Stimulated activated CD4-positive, alpha-beta T cell treated with anti-CD3 and anti-CD28 coated beads, Interleukin-12 subunit alpha, Interleukin-12 subunit beta, amount 100 ng/mL, for 48 hours (primary cell): ENCODE measurements around the gene TOP3B.

Experiments used
- DNase-seq, 3 donors: peaks; one replicate each; pipeline ENCODE4 v3.0.0-alpha.2; 2020; ENCODE audit warnings: low read depth in 2 of 3, low spot score in 1 of 3

TOP3B gene

DNA sequence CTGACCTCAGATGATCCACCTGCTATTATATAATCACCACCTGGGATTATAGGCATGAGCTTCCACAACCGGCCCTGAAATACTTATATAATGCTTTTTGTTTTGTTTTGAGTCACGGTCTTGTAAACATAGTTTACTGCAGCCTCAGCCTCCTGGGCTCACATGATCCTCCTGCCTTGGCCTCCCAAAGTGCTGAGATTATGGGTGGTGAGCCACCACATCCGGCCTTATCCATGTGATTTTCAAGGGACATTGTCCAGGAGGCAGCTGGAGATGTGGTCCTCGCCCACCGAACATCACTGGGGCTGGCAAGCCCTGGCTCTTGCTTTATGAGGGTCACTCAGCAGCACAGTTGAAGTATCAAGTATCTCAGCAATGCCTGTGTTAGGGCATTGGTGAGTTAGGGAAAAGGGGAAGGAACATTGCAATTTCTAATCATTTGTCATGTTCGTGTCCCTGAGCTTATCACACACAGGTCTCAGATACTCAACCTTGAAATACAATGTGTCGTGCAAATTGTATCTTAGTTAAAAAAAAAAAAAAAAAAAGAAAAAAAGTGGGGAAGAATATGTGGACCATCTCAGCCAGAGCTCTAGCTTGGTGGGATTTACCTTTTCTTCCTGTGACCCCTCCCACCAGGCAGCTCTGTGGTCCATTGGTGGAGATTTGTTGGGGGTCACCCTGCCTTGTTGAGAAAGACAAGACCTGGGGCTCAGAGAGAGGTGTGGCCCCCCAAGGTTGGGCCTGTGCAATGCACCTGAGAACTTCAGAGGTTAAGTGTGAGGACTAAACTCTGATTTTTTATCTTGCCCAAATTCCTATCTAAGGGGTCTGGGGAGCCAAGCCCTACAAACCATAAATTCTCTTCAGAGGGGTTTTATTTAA is 74.7 kb downstream of the TOP3B start:
- DNase-seq = no peak
